Smooth muscle cell (in vitro differentiated cells): ENCODE results near the gene COL4A5. TPM values are rescaled to one million over a fixed set of nuclear protein-coding genes. Genes with fewer than 3 reads are reported as not detected.

Experiments
- DNase-seq: peaks from one replicate; lab custom pipeline; 2025; ENCODE audit not compliant: unreplicated experiment; lab: John Stamatoyannopoulos, UW
- H2AFZ ChIP-seq: fragments of 200-600 bp; sonication (generic); 2 replicates; pipeline ENCODE4 v1.6.0; 2016; ENCODE audit warnings: antibody characterized with exemption, low read depth, mild to moderate bottlenecking
- H3F3A ChIP-seq: fragments of 200-600 bp; sonication (generic); 2 replicates; pipeline ENCODE4 v1.6.0; 2017; ENCODE audit warnings: antibody characterized with exemption, low read depth
- H3K27ac ChIP-seq: fragments of 200-600 bp; sonication (generic); 2 replicates; pipeline ENCODE4 v1.5.1; 2016; ENCODE audit warnings: low read depth, mild to moderate bottlenecking
- H3K27me3 ChIP-seq: fragments of 200-600 bp; sonication (generic); 2 replicates; pipeline ENCODE4 v1.6.1; 2016; ENCODE audit warnings: low read depth, mild to moderate bottlenecking
- H3K36me3 ChIP-seq: fragments of 200-600 bp; sonication (generic); 2 replicates; pipeline ENCODE4 v1.5.1; 2016; ENCODE audit warnings: low read depth
- H3K4me1 ChIP-seq: fragments of 200-600 bp; sonication (generic); 2 replicates; pipeline ENCODE4 v1.5.1; 2016; ENCODE audit warnings: low read depth
- H3K4me2 ChIP-seq: fragments of 200-600 bp; sonication (generic); 2 replicates; pipeline ENCODE4 v1.6.0; 2016; ENCODE audit warnings: mild to moderate bottlenecking
- H3K4me3 ChIP-seq: fragments of 200-600 bp; sonication (generic); 2 replicates; pipeline ENCODE4 v1.5.1; 2016; ENCODE audit warnings: mild to moderate bottlenecking
- H3K79me2 ChIP-seq: fragments of 200-600 bp; sonication (generic); 2 replicates; pipeline ENCODE4 v1.6.0; 2016; ENCODE audit warnings: low read depth, mild to moderate bottlenecking
- H3K9ac ChIP-seq: fragments of 200-600 bp; sonication (generic); 2 replicates; pipeline ENCODE4 v1.6.0; 2016; ENCODE audit warnings: low read depth
- H3K9me3 ChIP-seq: fragments of 200-600 bp; sonication (generic); replicated peaks from 2 replicates; pipeline ENCODE4 v1.5.1; 2016; ENCODE audit warnings: low read depth
- H4K20me1 ChIP-seq: fragments of 200-600 bp; sonication (generic); 2 replicates; pipeline ENCODE4 v1.6.0; 2016; ENCODE audit warnings: low read depth
- WGBS: methylation state at CpG from one replicate; pipeline ENCODE4 v1.1.7; 2016; ENCODE audit warnings: low lambda C conversion rate; 5-methylcytosine and 5-hydroxymethylcytosine counted together
- polyA plus RNA-seq: library from polyadenylated mRNA; unstranded; fragments of >200 nt; fragmentation: Nextera tagmentation; extraction: Ambion mirVana; gene quantifications from 2 replicates; pipeline ENCODE4 v1.2.1, GENCODE V29; 2016
- total RNA-seq: library from RNA; depleted of rRNA; stranded (reverse); fragments of >200 nt; gene quantifications from 2 replicates; pipeline ENCODE4 v1.2.3, GENCODE V29; 2014
- TF ChIP-seq, protein P1 (sequence below): fragments of 200-600 bp; sonication (generic); IDR thresholded peaks from 2 replicates; pipeline ENCODE4 v1.5.1; 2017; ENCODE audit warnings: borderline replicate concordance, mild to moderate bottlenecking, antibody characterized with exemption; ENCODE audit not compliant: insufficient read depth, poor library complexity, severe bottlenecking

COL4A5 gene
- total and polyA plus RNA-seq, 2 experiments from 2014 or later, result 42.3 to 101 TPM

DNA sequence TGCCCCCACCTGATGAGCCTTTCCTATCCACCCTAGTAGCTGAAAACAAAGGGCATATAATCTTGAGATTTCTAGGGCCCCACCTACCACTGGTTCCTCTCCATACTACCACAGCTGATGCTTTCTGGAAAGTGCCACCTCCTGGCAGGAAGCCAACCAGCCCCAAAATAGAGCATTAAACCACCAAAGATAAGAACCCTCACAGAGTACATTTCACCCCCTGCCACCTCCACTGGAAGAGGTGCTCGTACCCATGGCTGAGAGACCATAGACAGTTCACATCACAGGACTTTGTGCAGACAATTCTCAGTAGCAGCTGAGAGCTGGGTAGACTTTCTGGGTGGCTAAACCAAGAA, 202.6 kb downstream of the COL4A5 start:
- Histone ChIP-seq H2AFZ (no peak overlapping the region), H3K4me3 (no peak overlapping the region), H3F3A (no peaks in the 10 kb centered on the region), H3K79me2 (no peaks in the 10 kb centered on the region), H3K27ac (no peak overlapping the region), H3K9ac (no peak overlapping the region), H3K4me2 (no peak overlapping the region), H3K36me3 (no peaks in the 10 kb centered on the region), H4K20me1 (no peaks in the 10 kb centered on the region), H3K27me3 (no peaks in the 10 kb centered on the region), H3K4me1 (no peaks in the 10 kb centered on the region), H3K9me3 (peaks cover 23% of the 10 kb centered on the region)
- no peak for DNase-seq
- 88% methylated on average over 1 of the region's 1 CpG for WGBS
- TF ChIP-seq, protein P1, sequence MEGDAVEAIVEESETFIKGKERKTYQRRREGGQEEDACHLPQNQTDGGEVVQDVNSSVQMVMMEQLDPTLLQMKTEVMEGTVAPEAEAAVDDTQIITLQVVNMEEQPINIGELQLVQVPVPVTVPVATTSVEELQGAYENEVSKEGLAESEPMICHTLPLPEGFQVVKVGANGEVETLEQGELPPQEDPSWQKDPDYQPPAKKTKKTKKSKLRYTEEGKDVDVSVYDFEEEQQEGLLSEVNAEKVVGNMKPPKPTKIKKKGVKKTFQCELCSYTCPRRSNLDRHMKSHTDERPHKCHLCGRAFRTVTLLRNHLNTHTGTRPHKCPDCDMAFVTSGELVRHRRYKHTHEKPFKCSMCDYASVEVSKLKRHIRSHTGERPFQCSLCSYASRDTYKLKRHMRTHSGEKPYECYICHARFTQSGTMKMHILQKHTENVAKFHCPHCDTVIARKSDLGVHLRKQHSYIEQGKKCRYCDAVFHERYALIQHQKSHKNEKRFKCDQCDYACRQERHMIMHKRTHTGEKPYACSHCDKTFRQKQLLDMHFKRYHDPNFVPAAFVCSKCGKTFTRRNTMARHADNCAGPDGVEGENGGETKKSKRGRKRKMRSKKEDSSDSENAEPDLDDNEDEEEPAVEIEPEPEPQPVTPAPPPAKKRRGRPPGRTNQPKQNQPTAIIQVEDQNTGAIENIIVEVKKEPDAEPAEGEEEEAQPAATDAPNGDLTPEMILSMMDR, result no peak

DNA sequence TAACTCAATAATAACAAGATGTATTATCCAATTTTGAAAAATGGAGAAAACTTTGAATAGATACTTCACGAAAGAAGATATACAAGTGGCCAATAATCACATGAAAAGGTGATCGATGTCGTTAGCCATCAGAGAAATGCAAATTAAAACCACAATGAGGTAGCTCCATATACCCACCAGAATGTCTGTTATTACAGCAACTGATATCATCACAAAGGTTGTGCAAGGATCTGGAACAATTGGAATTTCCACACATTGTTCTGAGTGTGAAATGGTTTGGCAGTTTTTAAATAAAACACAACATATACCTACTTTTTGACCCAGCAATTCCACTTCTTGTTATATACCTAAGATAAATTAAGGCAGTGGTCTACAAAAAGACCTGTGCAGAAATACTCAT, 225.1 kb downstream of the COL4A5 start:
- DNase-seq, result no peak
- no peaks in the 10 kb centered on the region for H4K20me1 ChIP-seq
- TF ChIP-seq, protein P1, result no peak
- no peak overlapping the region for H3K4me3 ChIP-seq
- H3K36me3 ChIP-seq, result no peaks in the 10 kb centered on the region
- H2AFZ ChIP-seq, result no peak overlapping the region
- WGBS, result 95% methylated on average over 3 of the region's 3 CpGs
- no peaks in the 10 kb centered on the region for H3F3A ChIP-seq
- no peak overlapping the region for H3K27ac ChIP-seq
- no peak overlapping the region for H3K9ac ChIP-seq
- H3K27me3 ChIP-seq, result no peaks in the 10 kb centered on the region
- H3K4me2 ChIP-seq, result no peak overlapping the region
- H3K4me1 ChIP-seq, result no peaks in the 10 kb centered on the region
- no peaks in the 10 kb centered on the region for H3K79me2 ChIP-seq
- H3K9me3 ChIP-seq, result no peaks in the 10 kb centered on the region

DNA sequence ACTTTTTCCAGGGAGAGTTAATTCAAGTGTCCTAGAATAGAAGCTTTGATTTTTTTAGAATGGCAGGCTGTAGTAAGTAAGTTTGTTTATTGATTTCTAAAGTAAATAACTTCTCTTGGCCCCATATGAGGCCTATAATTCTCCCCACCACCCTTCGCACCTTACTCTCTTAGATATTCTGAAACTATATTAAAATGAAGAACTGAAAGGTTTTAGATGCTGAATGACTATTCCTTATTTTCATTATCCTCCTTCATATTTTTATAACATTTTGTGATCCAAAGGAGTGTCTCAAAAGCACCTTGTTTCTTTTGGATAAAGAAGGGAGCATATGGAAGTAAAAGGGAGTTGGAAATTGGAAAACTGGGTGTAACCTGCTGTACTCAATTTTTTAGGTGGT, 226.5 kb downstream of the COL4A5 start:
- DNase-seq, result no peak
- TF ChIP-seq, protein P1, result no peak
- Histone ChIP-seq H3K9me3 (no peaks in the 10 kb centered on the region), H3F3A (no peaks in the 10 kb centered on the region), H3K4me3 (no peak overlapping the region), H3K4me1 (no peaks in the 10 kb centered on the region), H3K27me3 (no peaks in the 10 kb centered on the region), H2AFZ (no peak overlapping the region), H3K4me2 (no peak overlapping the region), H3K27ac (no peak overlapping the region), H3K79me2 (no peaks in the 10 kb centered on the region), H3K36me3 (no peaks in the 10 kb centered on the region), H4K20me1 (no peaks in the 10 kb centered on the region), H3K9ac (no peak overlapping the region)
- 100% methylated on average over 1 of the region's 1 CpG for whole genome bisulfite sequencing

DNA sequence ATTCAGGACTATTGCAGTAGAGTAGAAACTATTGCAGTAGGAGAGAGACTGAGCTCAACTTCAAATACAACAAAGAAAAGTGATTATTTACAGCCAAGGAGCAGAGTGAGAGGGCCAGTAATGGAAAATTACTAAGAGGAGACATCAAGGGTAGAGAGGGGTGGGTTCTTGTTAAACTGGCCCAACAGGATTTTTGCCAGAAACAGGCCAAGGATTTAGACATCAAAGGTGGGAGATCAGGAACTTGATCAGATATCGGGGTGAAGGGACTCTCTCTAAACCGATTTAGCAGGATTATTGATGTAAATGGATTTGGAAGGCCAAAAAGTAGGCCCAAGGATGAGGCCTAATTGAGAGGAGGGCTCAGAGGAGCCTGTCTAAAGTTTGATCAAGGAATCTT, 231.9 kb downstream of the COL4A5 start:
- Histone ChIP-seq H3K79me2 (no peaks in the 10 kb centered on the region), H2AFZ (no peak overlapping the region), H4K20me1 (no peaks in the 10 kb centered on the region), H3F3A (no peaks in the 10 kb centered on the region), H3K9me3 (no peaks in the 10 kb centered on the region), H3K27ac (no peak overlapping the region), H3K9ac (no peak overlapping the region), H3K4me2 (no peak overlapping the region), H3K4me3 (no peak overlapping the region), H3K27me3 (no peaks in the 10 kb centered on the region), H3K36me3 (no peaks in the 10 kb centered on the region), H3K4me1 (no peaks in the 10 kb centered on the region)
- no peak for DNase-seq
- 42% methylated on average over 2 of the region's 2 CpGs for WGBS
- TF ChIP-seq, protein P1, result no peak
